Breast epithelium (tissue), 4 donors: ENCODE data around the gene PLXNA3. TPM values are rescaled to one million over a fixed set of nuclear protein-coding genes. Genes with fewer than 3 reads are reported as not detected.

Source experiments
- DNase-seq, 2 donors: peaks; one replicate each; pipeline ENCODE4 v3.0.0-alpha.2; 2019; ENCODE audit warnings: low spot score in 2 of 2
- H3K27ac ChIP-seq, 2 donors: fragments of 200-600 bp; sonication (generic) in 1 of 2; one replicate each; pipeline ENCODE4 v1.5.1; 2016 to 2019; ENCODE audit warnings: mild to moderate bottlenecking in 1 of 2
- H3K27me3 ChIP-seq, 2 donors: fragments of 200-600 bp; sonication (generic) in 1 of 2; one replicate each; pipeline versions ENCODE4 v1.5.1 to v1.6.0; 2017 to 2019; ENCODE audit warnings: control low read depth in 1 of 2, mild to moderate bottlenecking in 1 of 2
- H3K36me3 ChIP-seq: fragments of 200-600 bp; one replicate; pipeline ENCODE4 v1.5.1; 2019
- H3K4me1 ChIP-seq, 2 donors: fragments of 200-600 bp; sonication (generic); one replicate each; pipeline ENCODE4 v1.5.1; 2016 to 2019; ENCODE audit warnings: control low read depth in 1 of 2
- H3K4me3 ChIP-seq, 3 donors: fragments of 200-600 bp; sonication (generic); 1 replicate in 2 of 3; 2 replicates in 1 of 3; pipeline ENCODE4 v1.5.1; 2016 to 2019; ENCODE audit warnings: mild to moderate bottlenecking in 3 of 3, moderate library complexity in 2 of 3
- H3K9me3 ChIP-seq, 2 donors: fragments of 200-600 bp; sonication (generic) in 1 of 2; one replicate each; pipeline ENCODE4 v1.5.1; 2016 to 2019; ENCODE audit warnings: control low read depth in 1 of 2
- CTCF ChIP-seq, 3 donors: fragments of 450-650 bp; IDR thresholded peaks; one replicate each; pipeline ENCODE4 v1.5.1; 2016 to 2017; ENCODE audit warnings: antibody characterized with exemption in 3 of 3, mild to moderate bottlenecking in 3 of 3, moderate library complexity in 3 of 3
- POLR2A ChIP-seq: fragments of 450-650 bp; IDR thresholded peaks from one replicate; pipeline ENCODE4 v1.6.1; 2016; ENCODE audit warnings: antibody characterized with exemption, mild to moderate bottlenecking, moderate library complexity
- POLR2AphosphoS5 ChIP-seq, 3 donors: sonication (generic); formaldehyde crosslinking; IDR thresholded peaks; one replicate each; pipeline ENCODE4 v1.6.1; 2017; ENCODE audit warnings: antibody characterized with exemption in 3 of 3
- intact Hi-C: fragments of 100-400 bp; cut with DNase I; formaldehyde crosslinking; loops from one replicate; pipeline ENCODE4 v1.15.1; 2023; ENCODE audit warnings: low total_unique reads
- total RNA-seq, 3 donors: library from RNA; depleted of rRNA; stranded (reverse); fragments of >200 nt; gene quantifications; one replicate each; pipeline ENCODE4 v1.1.0, GENCODE V29; 2016

The PLXNA3 gene
- total RNA-seq, 3 donors from 2014 or later = 6.1 to 10.8 (median 10.1) TPM

- H3K4me1 ChIP-seq = no peaks in the 10 kb centered on the region
- no peak for DNase-seq
- H3K4me3 ChIP-seq = no peak overlapping the region
- H3K9me3 ChIP-seq = no peaks in the 10 kb centered on the region
- intact Hi-C loops = no loop called here
- TF ChIP-seq POLR2AphosphoS5 (IDR thresholded peaks at IDR 0.05) (no peak), CTCF (IDR thresholded peaks at IDR 0.05) (no peak), POLR2A (no peak)
- H3K36me3 ChIP-seq = no peaks in the 10 kb centered on the region
- H3K27me3 ChIP-seq = peaks cover 0 to 17% of the 10 kb centered on the region in 2 donors
- no peak overlapping the region for H3K27ac ChIP-seq
Observed at GRCh38 chrX:154420402-154420756, 37.7 kb upstream of the PLXNA3 start.

- Histone ChIP-seq H3K4me3 (no peak overlapping the region), H3K9me3 (no peaks in the 10 kb centered on the region)
Observed at GRCh38 chrX:154426916-154427770, 30.9 kb upstream of the PLXNA3 start.

DNA sequence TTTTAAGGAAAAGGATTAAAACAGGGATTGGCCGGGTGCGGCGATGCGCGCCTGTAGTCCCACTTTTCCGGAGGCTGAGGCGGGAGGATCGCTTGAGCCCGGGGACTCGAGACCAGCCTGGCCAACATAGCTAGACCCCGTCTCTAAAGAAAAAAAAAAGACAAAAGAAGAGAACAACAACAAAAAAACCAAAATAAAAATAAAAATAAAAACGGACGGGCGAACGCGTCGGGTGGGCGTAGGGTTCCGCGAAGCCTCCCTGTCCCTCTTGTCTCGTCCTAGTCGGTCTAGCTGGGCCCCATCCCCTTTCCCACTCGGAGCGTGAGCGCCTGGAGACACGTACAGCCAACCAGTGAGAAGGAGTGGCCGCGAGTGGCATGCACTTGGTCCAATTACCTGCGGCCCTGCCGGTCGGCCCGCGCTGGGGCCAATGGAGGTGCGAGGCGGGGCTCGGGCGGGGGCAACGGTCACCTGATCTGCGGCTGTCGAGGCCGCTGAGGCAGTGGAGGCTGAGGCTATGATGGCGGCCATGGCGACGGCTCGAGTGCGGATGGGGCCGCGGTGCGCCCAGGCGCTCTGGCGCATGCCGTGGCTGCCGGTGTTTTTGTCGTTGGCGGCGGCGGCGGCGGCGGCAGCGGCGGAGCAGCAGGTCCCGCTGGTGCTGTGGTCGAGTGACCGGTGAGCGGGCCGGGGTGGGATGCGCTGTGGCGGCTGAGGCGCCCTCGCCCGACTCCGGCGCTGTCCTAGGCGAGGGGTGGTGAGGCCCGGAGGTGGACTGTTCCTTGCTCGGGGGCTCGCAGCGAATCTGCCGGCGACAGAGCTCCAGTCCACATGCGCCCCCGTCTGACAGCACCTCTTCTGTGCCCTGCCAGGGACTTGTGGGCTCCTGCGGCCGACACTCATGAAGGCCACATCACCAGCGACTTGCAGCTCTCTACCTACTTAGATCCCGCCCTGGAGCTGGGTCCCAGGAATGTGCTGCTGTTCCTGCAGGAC is 29.6 kb upstream of the PLXNA3 start, which contains the start of gene ATP6AP1:
ATP6AP1 (plus strand) TSS at position 502 of the 996 bp plus-strand sequence; CDS start at position 518, 16 bp downstream.
- TF ChIP-seq CTCF (IDR thresholded peaks at IDR 0.05) (no peak), POLR2A (peak; percentile 33), POLR2AphosphoS5 (IDR thresholded peaks at IDR 0.05) (peak; percentile 66 to 84 (median 79))
- no peaks in the 10 kb centered on the region for H3K9me3 ChIP-seq
- no peaks in the 10 kb centered on the region for H3K4me1 ChIP-seq
- intact Hi-C loops = no loop called here
- peak within 1 kb of the TSS; percentile 71 to 83 (median 72) for H3K4me3 ChIP-seq
- peak; percentile 91 to 92 for DNase-seq
- H3K36me3 ChIP-seq = no peaks in the 10 kb centered on the region
- H3K27ac ChIP-seq = peak within 1 kb of the TSS; percentile 82 to 88
- H3K27me3 ChIP-seq = peaks cover 0 to 17% of the 10 kb centered on the region in 2 donors

More at GRCh38 chrX:154426916-154427770, 30.9 kb upstream of the PLXNA3 start:
- no peak for DNase-seq
- Histone ChIP-seq H3K36me3 (no peaks in the 10 kb centered on the region), H3K27me3 (peaks cover 0 to 6% of the 10 kb centered on the region in 2 donors), H3K4me1 (no peaks in the 10 kb centered on the region), H3K27ac (peak overlapping the region in 1 of 2 donors; percentile 7)
- intact Hi-C loops = no loop called here
- TF ChIP-seq POLR2A = no peak
- no peak for TF ChIP-seq POLR2AphosphoS5 (IDR thresholded peaks at IDR 0.05)
- no peak for TF ChIP-seq CTCF (IDR thresholded peaks at IDR 0.05)

GRCh38 chrX:154429711-154430110 is 28.4 kb upstream of the PLXNA3 start:
- peak overlapping the region in 1 of 2 donors; percentile 88 for H3K27ac ChIP-seq
- no peaks in the 10 kb centered on the region for H3K4me1 ChIP-seq
- no peaks in the 10 kb centered on the region for H3K9me3 ChIP-seq
- H3K27me3 ChIP-seq = peaks cover 0 to 30% of the 10 kb centered on the region in 2 donors
- peak overlapping the region; percentile 71 to 83 (median 72) for H3K4me3 ChIP-seq
- TF ChIP-seq CTCF (IDR thresholded peaks at IDR 0.05) (no peak), POLR2AphosphoS5 (IDR thresholded peaks at IDR 0.05) (no peak), POLR2A (no peak)
- no peak for DNase-seq
- no peaks in the 10 kb centered on the region for H3K36me3 ChIP-seq
- intact Hi-C loops = no loop called here
